SK-MEL-5 (cell line): ENCODE results near the gene ACTL7A. TPM values are rescaled to one million over a fixed set of nuclear protein-coding genes. Genes with fewer than 3 reads are reported as not detected.
A peak's percentile ranks its signal among the peaks of the same experiment; 100 is the strongest.
"Not testable (repeated sequence)": the region's sequence is repeated elsewhere in the genome, so short reads cannot be mapped to it uniquely, and the experiment has no call there.

ENCODE experiments used
- DNase-seq: peaks from one replicate; pipeline ENCODE4 v3.0.0-alpha.2; 2016; ENCODE audit warnings: low read depth, low spot score
- in situ Hi-C: cut with HindIII; loops from 2 replicates; pipeline ENCODE4 v1.10.0; 2016; ENCODE audit warnings: low sequenced_read_pairs, high pct_unique_total_duplicates, low pct_unique_long_range_greater_than_20kb
- total RNA-seq: library from RNA; depleted of rRNA; stranded (reverse); fragments of >200 nt; shearing (Covaris generic); gene quantifications from 2 replicates; pipeline ENCODE4 v1.2.3, GENCODE V29; 2014

The ACTL7A gene
- total RNA-seq, 1 experiment from 2014 or later, result not detected

- in situ Hi-C loops, result no loop called here
- no peak for DNase-seq
Observed at GRCh38 chr9:108844391-108844790, 17.7 kb upstream of the ACTL7A start.

- in situ Hi-C loops, result no loop called here
- DNase-seq, result no peak
Observed at GRCh38 chr9:108844856-108845255, 17.2 kb upstream of the ACTL7A start.

GRCh38 chr9:108845507-108845906 lies 16.6 kb upstream of the ACTL7A start:
- no peak for DNase-seq
- in situ Hi-C loops, result no loop called here

GRCh38 chr9:108845947-108846346 lies 16.1 kb upstream of the ACTL7A start:
- no peak for DNase-seq
- in situ Hi-C loops, result no loop called here

GRCh38 chr9:108848296-108848695 lies 13.8 kb upstream of the ACTL7A start:
- in situ Hi-C loops, DNase-seq: not testable (repeated sequence)

- peak; percentile 39 for DNase-seq
- in situ Hi-C loops, result no loop called here
Observed at GRCh38 chr9:108850293-108850897, 11.7 kb upstream of the ACTL7A start.

- in situ Hi-C loops, result no loop called here
- no peak for DNase-seq
Observed at GRCh38 chr9:108851138-108851537, 10.9 kb upstream of the ACTL7A start.

GRCh38 chr9:108852079-108852478 lies 10.0 kb upstream of the ACTL7A start:
- DNase-seq, result no peak
- in situ Hi-C loops, result no loop called here

- DNase-seq, result peak; percentile 42
Observed at GRCh38 chr9:108854094-108854493, 8.0 kb upstream of the ACTL7A start.

GRCh38 chr9:108854641-108855528 lies 7.2 kb upstream of the ACTL7A start:
- no peak for DNase-seq
- in situ Hi-C loops, result no loop called here

More at GRCh38 chr9:108854094-108854493, 8.0 kb upstream of the ACTL7A start:
- in situ Hi-C loops, result no loop called here

- no peak for DNase-seq
- in situ Hi-C loops, result no loop called here
Observed at GRCh38 chr9:108855529-108855886, 6.6 kb upstream of the ACTL7A start.

GRCh38 chr9:108855888-108856287 lies 6.2 kb upstream of the ACTL7A start, which contains the start of gene ACTL7B:
ACTL7B (minus strand) TSS chr9:108855986; CDS start chr9:108855930, 56 bp downstream.
- no peak for DNase-seq
- in situ Hi-C loops, result no loop called here

- no peak for DNase-seq
- in situ Hi-C loops, result no loop called here
Observed at GRCh38 chr9:108857572-108857971, 4.5 kb upstream of the ACTL7A start.

- DNase-seq, result no peak
- in situ Hi-C loops, result no loop called here
Observed at GRCh38 chr9:108859459-108860114, 2.5 kb upstream of the ACTL7A start.

GRCh38 chr9:108860354-108860753 lies 1.7 kb upstream of the ACTL7A start:
- in situ Hi-C loops, result no loop called here

GRCh38 chr9:108860764-108861163 lies 1.3 kb upstream of the ACTL7A start:
- in situ Hi-C loops, result no loop called here
- DNase-seq, result no peak

More at GRCh38 chr9:108860354-108860753, 1.7 kb upstream of the ACTL7A start:
- DNase-seq, result no peak

GRCh38 chr9:108861464-108861863 lies 602 bp upstream of the ACTL7A start:
- in situ Hi-C loops, result no loop called here

GRCh38 chr9:108863891-108864290 lies 1.8 kb downstream of the ACTL7A start:
- in situ Hi-C loops, result no loop called here

More at GRCh38 chr9:108861464-108861863, 602 bp upstream of the ACTL7A start:
- no peak for DNase-seq

More at GRCh38 chr9:108863891-108864290, 1.8 kb downstream of the ACTL7A start:
- DNase-seq, result no peak
